ENCODE data around the gene NAB2. TPM values are rescaled to one million over a fixed set of nuclear protein-coding genes. Genes with fewer than 3 reads are reported as not detected.

The NAB2 gene
- total RNA-seq, 1 donor from 2014 or later, result 9.8 TPM

DNA sequence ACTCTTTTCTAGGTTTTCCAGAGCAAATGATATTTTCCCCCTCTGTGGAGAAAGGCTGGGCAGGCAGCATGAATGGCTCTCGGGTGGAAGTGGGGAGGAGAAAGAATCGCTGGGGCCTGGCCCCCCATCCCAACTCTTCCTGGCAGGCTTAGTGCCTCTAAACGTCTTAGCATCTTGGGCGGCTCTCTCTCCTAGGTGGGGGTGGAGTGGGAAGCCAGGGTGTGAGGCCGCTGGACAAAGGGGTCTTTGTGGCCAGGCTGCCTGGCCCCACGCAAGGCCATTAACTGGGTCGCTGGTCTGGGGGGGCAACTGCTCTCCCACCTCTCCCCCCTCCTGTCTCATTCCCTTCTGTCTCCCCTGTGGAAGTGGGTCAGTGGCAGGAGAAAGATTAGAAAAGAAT is 53.8 kb downstream of the NAB2 start:
- intact Hi-C loops (cut with DNase I), result no loop called here
- ATAC-seq (no peak), DNase-seq (ENCODE audit: missing footprints) (peak; percentile 18)

DNA sequence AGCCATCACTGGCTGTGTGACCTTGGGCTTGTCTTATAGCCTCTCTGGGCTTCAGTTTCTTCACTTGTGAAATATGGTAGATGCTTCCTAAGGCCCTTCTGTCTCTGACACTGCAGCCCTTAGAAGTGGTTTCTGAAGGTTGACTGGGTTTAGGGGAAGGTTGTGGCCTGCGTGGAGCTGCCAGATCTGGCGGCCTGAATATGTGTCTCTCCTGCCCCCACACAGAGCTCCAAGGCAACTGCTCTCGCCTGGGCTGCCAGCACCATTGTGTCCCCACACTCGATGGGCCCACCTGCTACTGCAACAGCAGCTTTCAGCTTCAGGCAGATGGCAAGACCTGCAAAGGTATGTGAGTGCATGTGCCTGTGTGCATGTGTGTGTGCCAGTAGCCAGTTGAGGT is 54.5 kb downstream of the NAB2 start:
- intact Hi-C loops (cut with DNase I), result no loop called here
- DNase-seq (ENCODE audit: missing footprints), result peak; percentile 48

More for the DNA sequence above, 54.5 kb downstream of the NAB2 start:
- ATAC-seq, result no peak

Other genes starting within 250 kb of the NAB2 start
- gene SDR9C7, start 154.7 kb upstream of the NAB2 start, total RNA-seq, result not detected
- gene RDH16, start 131.5 kb upstream of the NAB2 start, total RNA-seq, result not detected
- gene ZBTB39, start 82.6 kb upstream of the NAB2 start, total RNA-seq, result 3.3 TPM
- not detected for gene TAC3, start 72.6 kb upstream of the NAB2 start, total RNA-seq
- not detected for gene MYO1A, start 39.0 kb upstream of the NAB2 start, total RNA-seq
- gene NEMP1, start 10.3 kb upstream of the NAB2 start, total RNA-seq, result 3.3 TPM
- gene STAT6, start 22.2 kb downstream of the NAB2 start, total RNA-seq, result 58.3 TPM
- 143 TPM for gene LRP1, start 39.4 kb downstream of the NAB2 start, total RNA-seq
- gene LRP1-AS, start 58.5 kb downstream of the NAB2 start, total RNA-seq, result not detected
- gene NXPH4, start 127.7 kb downstream of the NAB2 start, total RNA-seq, result 0.60 TPM
- gene SHMT2, start 140.6 kb downstream of the NAB2 start, total RNA-seq, result 32.8 TPM
- gene STAC3, start 162.1 kb downstream of the NAB2 start, total RNA-seq, result 1.2 TPM

All from Right ventricle myocardium inferior (tissue), 1 donor.